GM19351 (cell line): Measurements from ENCODE around the gene XXYLT1.
"Not testable (repeated sequence)": the region's sequence is repeated elsewhere in the genome, so short reads cannot be mapped to it uniquely, and the experiment has no call there.

Experiments used
- ATAC-seq: cut with Tn5 transposase; IDR thresholded peaks from one replicate; pipeline ENCODE4 v1.9.1; 2021; ENCODE audit warnings: mild to moderate bottlenecking, moderate library complexity; ENCODE audit not compliant: unreplicated experiment

The XXYLT1 gene

DNA sequence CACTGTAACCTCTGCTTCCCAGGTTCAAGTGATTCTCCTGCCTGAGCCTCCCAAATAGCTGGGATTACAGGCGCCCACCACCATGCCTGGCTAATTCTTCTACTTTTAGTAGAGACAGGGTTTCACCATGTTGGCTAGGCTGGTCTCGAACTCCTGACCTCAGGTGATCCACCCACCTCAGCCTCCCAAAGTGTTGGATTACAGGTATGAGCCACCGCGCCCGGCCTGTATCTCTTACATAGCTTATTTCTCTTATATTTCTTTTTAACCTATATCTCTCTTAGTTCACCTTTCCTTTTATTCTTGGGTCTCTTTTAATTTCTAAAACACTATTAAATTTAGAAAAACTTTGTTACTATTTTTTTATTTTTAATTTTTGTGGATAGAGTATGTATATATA is 42.1 kb downstream of the XXYLT1 start:
- ATAC-seq: not testable (repeated sequence)

DNA sequence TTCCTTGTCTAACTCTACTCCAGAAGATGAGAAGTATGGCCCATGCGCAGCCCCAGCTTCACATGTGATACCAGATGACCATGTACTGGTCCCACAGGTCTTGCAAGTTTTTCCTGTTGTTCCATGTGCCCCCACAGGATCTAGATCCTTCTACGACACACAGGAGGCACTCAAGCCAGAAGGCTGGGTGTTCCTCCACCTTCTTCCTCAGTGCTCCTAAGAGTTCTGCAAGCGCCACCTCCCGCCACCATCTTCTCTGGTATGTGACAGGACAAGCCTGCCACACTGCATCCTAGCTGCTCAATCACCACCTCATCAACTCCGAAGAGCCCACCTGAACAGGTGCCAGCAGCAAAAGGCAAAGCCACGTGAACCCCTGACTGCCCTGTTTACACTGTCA is 43.1 kb downstream of the XXYLT1 start:
- ATAC-seq: no peak

DNA sequence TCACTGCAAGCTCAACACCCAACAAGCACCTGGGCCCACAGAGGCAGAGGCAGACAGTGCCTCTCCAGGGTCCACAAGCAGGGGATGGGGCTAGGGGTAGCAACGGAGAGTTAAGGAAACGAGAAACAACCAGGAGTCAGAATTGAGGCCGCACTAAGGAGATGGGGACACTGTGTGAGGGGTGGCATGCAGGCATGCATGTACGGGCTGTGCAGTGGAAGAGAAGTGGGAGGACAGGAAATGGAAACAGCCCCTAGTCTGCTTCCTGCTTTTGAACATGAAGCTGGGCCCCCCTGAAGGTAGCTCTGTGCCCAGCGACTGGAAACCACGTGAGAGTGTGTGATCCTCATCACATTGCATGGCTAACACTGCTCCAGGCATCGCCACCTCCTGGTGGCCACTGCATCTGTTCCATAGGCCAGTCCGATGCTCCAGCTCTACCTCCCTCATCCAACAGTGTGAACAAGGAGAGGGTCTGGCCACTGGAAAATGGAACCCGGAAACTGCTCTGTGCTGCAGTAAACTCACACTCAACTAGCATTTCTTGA is 44.0 kb downstream of the XXYLT1 start:
- ATAC-seq: no peak

DNA sequence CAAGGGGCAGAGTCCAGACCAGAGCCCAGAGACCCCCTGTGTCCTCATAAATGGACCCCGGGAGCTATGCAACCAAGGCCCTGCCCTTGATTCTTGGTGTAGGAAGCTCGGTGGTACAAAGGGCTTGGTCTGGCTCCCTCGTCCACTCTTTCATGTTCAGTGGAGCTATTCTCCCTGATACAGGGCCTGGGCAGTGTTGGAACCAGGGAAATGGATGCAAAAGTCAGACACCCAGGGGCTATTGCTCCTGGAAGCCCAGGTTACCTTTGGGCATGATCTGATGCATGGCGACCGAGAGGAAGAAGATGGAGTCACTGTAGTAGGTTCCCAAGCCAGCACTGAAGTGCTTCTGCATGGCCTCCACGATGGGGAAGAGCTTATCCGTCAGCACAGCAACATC is 44.5 kb downstream of the XXYLT1 start:
- ATAC-seq: no peak

DNA sequence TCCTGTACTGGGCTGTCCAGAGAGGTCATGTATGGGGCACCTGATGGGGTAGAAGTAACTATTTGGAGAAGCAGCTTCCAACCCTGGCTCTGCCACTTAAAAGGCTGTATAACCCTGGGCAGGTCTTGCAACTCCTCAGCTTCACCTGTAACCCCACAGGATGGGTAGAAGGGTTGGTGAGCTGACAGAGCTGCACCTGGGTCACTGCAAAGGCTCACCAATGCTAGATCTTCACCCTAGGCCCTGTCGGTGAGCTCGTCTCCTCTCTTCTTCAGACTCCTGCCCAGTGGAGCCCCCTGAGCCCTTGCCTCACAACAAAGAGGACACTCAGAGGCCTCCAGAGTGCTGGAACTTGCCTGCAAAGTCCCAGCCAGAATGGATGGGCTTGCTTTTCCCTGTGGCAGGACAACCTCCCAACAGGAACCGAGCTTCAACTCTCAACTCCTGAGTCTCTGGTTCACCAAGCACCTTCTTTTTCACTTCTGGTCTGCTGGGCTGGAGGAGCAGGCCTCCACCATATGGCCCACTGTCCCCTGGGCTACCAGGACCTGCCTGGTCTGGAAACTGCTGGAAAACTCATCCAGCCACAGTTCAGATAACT is 45.9 kb downstream of the XXYLT1 start:
- no peak for ATAC-seq

DNA sequence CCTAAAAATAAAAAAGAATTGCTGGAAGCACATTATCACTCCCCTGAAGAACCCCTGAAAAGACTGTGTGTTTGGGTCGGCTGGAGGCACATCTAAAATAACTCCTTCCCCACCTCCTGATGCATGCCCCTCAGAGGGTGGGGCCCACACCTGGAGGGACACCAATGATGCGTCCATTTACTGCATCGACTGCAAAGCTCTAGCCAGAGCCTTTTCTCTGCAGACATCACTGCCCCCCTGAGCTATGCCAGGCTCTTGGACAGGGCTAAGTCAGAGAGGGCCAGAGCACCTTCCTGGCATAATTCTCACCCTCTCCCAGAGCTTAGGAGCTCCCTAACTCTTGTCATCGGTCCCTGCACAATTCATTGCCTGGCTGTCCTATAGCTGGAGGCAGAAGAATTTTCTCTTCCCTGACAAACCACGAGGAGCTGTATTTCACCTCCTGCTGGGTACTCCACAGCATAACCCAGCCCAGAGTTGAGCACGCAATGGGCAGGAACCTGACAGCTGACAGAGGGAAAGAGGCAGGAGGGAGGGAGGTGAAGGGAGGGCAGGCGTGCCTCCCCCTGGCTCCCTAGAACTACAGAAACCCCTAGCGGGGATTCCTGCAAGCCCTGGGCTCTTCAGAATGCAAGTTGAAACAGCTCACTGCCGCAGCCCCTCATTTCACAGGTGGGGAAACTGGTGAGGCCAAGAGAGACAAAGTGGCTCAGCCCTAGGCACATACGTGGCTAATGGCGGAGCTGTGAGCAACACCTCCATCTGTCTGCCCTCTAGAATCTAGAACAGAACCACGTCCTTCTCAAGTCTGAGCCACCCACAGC is 46.6 kb downstream of the XXYLT1 start:
- ATAC-seq: no peak

DNA sequence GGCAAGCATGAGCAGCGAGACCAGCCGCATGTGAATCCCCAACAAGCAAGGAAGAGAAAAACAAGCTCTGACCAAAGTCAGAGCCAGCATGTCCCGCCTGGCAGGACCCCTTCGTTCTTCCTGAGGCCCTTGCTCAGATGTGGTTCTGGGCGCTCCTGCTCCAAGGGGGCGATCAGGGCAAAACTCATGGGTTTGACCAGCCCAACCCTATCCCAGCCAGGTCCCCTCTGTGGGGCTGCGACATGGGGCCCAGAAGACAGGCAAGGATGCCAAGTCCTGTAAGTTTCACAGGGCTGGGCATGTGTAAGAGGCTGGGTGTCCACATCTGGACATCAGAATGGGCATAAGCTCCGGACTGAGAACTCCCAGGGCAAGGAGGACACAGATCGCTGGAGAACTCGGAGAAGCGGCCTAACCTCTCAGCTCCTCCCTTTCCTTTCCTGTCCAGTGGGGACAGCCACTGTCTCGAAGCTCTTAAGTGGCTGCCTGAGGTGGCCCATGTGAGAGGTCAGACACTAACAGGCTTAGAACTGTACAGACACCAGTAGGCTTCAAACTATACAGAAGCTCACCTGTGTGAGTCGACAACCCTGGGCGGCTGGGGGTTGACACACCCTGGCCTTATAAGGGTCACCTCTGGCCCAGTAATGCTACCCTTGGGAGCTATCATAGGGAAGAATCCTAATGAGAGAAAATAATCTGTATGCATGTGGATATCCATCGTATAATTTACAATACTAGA is 48.9 kb downstream of the XXYLT1 start:
- ATAC-seq: no peak

DNA sequence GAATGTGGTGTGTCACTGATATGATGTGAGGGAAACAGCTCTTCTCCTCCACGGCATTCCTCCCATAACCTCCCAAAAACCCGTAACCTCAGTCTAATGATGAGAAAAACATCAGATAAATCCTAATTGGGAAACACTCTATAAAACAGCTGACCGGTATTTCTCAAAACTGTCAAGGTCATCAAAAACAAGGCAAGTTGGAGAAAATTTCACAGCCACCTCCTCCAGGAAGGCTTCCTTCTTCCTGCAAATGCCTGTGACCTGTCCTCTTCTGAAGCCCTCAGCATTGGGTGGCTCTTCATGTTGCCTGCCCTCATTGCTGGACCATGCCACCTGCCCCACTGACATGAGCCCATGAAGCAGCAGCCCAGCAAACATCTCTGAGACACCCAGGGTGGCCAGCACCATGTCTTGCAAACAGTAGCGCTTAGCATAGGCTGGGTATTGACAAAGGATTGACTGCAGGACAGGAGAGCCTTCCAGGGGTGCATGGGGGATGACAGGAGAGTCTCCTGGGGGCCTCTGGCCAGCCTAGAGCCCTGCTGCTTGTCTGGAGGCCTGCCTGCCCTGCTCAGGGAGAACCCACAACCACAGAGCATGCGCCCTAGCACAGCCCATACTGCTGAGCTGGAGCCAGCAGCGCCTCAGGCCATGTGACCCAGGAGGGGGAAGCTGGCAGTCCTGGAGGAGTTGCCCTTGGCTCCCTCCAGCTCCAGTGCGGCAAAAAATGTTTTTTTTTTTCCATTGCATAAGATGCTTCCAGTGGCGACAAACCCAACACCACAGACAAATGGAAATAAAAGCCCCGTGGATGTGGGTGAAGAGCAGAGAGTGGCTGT is 49.7 kb downstream of the XXYLT1 start:
- ATAC-seq: no peak

DNA sequence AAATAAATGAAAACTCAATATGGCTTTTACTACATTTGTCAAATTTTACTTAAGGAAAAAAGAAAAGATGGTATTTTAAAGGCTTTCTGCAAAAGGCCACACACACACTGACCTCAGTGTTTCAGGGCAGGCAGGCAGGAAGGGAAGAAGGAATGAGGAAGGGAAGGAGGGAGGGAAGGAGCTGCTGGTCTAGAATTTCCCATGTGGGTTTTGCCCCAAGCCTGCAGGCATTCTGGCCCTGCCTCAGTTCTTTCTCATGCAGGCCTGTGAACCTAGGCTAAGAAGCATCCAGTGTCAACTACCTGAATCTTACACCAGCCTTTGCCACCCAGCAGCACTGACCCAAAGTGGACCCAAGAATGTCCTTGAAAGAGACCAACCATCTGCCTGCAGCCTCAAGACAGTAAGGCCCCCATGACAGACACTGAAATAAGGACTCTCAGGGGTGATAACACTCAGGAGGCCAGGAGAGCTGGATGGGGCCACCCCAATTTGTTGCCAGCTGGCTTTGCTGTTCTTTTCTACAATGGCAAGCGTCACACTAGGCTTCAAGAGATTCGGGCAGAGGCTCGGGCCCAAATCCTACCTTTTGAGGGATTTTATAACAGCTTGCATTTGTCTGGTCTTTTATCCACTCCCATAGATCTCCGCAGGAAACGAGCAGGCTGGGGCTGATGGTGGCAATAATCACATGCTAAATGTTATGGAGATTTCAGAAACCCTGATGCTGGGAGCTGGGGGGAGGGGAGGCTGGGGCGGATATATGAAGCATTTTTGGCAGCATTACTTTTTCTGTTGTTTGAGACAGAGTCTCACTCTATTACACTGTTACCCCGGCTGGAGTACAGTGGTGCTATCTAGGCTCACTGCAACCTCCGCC is 51.4 kb downstream of the XXYLT1 start:
- ATAC-seq: no peak

DNA sequence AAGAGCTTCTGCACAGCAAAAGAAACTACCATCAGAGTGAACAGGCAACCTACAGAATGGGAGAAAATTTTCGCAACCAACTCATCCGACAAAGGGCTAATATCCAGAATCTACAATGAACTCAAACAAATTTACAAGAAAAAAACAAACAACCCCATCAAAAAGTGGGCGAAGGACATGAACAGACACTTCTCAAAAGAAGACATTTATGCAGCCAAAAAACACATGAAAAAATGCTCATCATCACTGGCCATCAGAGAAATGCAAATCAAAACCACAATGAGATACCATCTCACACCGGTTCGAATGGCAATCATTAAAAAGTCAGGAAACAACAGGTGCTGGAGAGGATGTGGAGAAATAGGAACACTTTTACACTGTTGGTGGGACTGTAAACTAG is 52.6 kb downstream of the XXYLT1 start:
- ATAC-seq: not testable (repeated sequence)

DNA sequence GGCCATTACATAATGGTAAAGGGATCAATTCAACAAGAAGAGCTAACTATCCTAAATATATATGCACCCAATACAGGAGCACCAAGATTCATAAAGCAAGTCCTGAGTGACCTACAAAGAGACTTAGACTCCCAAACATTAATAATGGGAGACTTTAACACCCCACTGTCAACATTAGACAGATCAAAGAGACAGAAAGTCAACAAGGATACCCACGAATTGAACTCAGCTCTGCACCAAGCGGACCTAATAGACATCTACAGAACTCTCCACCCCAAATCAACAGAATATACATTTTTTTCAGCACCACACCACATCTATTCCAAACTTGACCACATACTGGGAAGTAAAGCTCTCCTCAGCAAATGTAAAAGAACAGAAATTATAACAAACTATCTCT is 55.4 kb downstream of the XXYLT1 start:
- not testable (repeated sequence) for ATAC-seq

DNA sequence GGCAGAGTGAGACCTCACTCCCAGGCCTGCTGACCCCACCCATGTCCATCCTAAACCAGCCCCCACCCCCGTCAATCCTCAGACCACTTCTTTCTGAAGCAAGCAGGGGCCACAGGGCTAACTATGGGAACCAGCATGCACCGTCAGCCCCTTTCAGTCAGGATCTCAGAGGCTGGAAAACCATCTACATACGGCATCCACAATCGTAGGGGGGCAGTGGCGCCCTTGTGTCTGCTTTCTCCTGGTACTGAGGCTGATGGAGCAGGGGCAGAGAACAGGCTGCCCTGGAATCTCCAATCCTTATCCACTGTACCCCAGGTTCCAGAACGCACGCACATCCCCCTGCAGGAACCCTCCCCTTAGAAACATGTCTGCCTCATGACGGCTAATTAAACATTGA is 56.6 kb downstream of the XXYLT1 start:
- ATAC-seq: no peak

DNA sequence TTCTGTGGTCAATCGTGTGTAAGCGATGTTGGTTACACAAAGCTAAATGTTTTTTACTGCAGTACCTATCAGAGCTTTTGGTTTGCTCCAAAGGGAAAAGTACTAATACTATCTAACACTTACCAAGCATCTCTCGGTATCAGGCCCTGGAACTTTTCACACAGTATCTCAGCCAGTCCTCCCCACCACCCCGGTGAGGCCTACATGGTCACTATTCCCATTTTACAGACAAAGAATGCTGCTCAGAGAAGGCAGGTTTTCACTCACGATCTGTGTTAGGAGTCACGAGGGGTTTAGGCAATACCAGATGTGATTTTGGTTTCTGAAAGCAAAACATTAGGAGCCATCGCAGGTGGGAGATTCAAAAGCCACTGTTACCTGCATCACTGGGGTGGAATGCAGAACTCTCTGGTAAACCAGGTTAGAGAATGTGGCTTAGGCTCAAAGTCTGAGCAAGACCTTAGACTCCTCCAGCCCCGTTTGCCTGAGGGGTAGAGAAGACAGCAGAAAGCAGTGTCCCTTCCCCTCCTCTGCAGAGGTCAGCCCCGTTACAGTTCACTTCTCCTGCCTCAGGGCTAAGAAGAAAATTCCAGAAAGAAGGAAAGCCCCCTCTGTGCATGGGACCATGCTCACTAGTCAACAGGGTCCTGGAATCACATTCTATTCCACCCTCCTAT is 57.2 kb downstream of the XXYLT1 start:
- ATAC-seq: no peak

DNA sequence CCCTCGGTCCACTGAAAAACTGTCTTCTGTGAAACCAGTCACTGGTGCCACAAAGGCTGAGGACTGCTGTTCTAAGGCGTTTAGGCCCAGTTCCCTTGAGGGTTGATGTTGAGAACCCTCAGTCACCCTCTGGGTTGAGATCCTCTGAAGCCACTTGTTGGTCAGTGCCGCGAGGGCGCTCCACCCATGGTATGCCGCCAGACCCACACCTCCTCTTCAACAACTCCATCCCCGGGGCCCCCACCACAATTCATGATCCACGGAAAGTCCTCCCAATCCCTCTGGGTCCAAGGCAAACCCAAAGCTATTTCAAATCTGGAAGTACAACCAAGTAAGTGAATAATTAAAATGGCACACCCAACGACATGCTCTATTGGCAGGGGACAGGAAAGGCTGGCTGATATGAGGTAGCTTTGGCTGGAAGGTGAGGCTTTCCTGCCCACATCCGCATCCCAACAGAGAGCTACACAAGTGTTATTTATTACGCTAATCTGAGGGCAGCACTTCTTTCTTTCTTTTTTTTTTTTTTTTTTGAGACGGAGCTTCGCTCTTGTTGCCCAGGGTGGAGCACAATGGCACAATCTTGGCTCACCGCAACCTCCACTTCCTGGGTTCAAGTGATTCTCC is 58.1 kb downstream of the XXYLT1 start:
- ATAC-seq: no peak

DNA sequence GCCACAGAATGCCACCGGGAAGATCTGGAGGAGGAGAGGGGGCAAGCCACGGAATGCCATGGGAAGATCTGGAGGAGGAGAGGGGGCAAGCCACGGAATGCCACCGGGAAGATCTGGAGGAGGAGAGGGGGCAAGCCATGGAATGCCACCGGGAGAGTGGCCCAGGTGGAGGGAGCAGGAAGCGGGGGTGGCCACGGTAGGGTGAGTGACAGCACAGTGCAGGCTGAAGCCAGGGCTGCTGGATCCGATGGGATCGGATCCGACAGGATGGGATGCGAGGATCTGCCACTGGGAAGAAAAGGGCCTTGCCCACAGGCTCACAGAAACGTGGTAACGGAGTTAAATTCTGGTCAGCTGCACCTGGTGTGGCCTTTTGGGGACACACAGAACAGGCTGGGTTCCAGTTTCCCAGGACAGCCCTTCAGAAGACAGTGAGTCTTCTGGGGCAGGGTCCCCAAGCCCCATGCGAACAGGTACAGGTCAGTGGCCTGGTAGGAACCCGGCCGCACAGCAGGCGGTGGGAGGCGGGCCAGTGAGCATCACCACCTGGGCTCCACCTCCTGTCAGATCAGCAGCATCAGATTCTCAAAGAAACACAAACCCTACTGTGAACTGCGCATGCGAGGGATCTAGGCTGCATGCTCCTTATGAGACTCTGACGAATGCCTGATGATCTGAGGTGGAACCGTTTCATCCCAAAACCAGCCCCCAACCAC is 58.8 kb downstream of the XXYLT1 start:
- ATAC-seq: no peak

DNA sequence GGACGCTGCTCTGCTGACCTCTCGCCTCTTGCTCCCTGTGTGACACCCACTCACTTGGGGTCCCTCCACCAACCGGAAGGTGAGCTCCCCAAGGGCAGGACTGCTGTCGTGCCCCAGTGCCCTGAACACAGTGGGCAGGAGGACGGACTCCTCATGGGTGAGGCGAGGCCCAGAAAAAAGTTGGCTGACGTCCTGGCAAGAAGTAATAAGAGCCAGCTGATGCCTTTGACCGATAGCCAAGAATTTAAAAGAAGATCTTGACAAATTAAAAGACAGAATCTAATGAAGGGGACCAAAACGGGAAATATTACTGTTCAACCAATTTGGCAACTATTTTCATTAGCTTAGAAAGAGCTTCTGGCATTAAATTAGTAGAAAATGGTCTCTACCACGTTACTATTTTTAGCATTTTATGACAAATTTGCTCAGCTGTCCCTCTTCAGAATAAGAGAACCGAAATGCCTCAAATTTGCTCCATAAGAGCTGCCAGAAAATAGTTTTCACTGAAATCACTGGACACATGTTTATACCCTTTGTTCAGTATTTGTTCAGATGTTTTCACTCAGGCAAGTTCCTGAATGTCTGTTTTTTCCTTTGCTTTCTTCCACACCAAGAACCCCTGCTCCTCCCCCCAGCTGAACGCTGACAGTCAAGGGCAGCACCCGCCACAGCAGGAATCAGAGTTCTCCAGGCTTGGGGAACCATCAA is 60.5 kb downstream of the XXYLT1 start:
- ATAC-seq: no peak

DNA sequence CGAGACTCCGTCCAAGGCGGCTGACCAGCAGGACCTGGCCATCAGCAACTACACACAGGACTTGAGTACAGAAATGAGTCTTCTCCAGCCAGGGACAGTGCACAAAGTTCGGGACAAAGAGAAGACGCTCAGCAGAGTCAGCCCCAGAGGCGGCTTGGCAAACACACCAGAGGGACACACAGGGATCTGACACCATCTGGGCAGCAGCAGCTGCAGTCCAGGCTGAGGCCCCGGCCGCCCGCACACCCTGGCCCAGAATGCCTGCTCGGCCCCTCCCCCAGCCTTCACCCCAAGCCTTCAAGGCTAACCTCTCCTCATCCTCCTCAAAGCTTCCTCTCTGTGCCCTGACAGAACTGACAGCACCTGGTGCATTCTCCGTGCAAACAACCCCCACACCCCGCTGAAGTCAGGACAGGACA is 61.1 kb downstream of the XXYLT1 start:
- ATAC-seq: no peak
